Measurements from ENCODE around the gene NOX5.
"Not testable (repeated sequence)": the region's sequence is repeated elsewhere in the genome, so short reads cannot be mapped to it uniquely, and the experiment has no call there.

NOX5 gene

GRCh38 chr15:69049976-69050375 is 35.5 kb downstream of the NOX5 start:
- no peak for DNase-seq (ENCODE audit: low read depth in 1 of 2, low spot score in 1 of 2)

- no peak for DNase-seq (ENCODE audit: low read depth in 1 of 2, low spot score in 1 of 2)
Measured at GRCh38 chr15:69055251-69055650, 40.8 kb downstream of the NOX5 start.

- no peak for DNase-seq (ENCODE audit: low read depth in 1 of 2, low spot score in 1 of 2)
Measured at GRCh38 chr15:69056365-69056764, 41.9 kb downstream of the NOX5 start.

GRCh38 chr15:69058830-69059556 is 44.5 kb downstream of the NOX5 start:
- DNase-seq (ENCODE audit: low read depth in 1 of 2, low spot score in 1 of 2): peak; percentile 34 to 46

GRCh38 chr15:69059557-69059943 is 45.1 kb downstream of the NOX5 start:
- DNase-seq (ENCODE audit: low read depth in 1 of 2, low spot score in 1 of 2): no peak

- no peak for DNase-seq (ENCODE audit: low read depth in 1 of 2, low spot score in 1 of 2)
Measured at GRCh38 chr15:69060041-69060481, 45.6 kb downstream of the NOX5 start.

GRCh38 chr15:69060744-69061143 is 46.2 kb downstream of the NOX5 start:
- DNase-seq (ENCODE audit: low read depth in 1 of 2, low spot score in 1 of 2): no peak

GRCh38 chr15:69061414-69061842 is 46.9 kb downstream of the NOX5 start:
- no peak for DNase-seq (ENCODE audit: low read depth in 1 of 2, low spot score in 1 of 2)

- DNase-seq (ENCODE audit: low read depth in 1 of 2, low spot score in 1 of 2): no peak
Measured at GRCh38 chr15:69064649-69065048, 50.2 kb downstream of the NOX5 start.

GRCh38 chr15:69066007-69066995 is 51.8 kb downstream of the NOX5 start:
- DNase-seq (ENCODE audit: low read depth in 1 of 2, low spot score in 1 of 2): no peak

- DNase-seq (ENCODE audit: low read depth in 1 of 2, low spot score in 1 of 2): no peak
Measured at GRCh38 chr15:69067296-69067695, 52.8 kb downstream of the NOX5 start.

GRCh38 chr15:69068157-69068556 is 53.7 kb downstream of the NOX5 start:
- DNase-seq (ENCODE audit: low read depth in 1 of 2, low spot score in 1 of 2): no peak

- not testable (repeated sequence) for DNase-seq (ENCODE audit: low read depth in 1 of 2, low spot score in 1 of 2)
Measured at GRCh38 chr15:69069290-69069689, 54.8 kb downstream of the NOX5 start.

- DNase-seq (ENCODE audit: low read depth in 1 of 2, low spot score in 1 of 2): no peak
Measured at GRCh38 chr15:69069996-69070395, 55.5 kb downstream of the NOX5 start.

GRCh38 chr15:69070396-69070795 is 55.9 kb downstream of the NOX5 start:
- DNase-seq (ENCODE audit: low read depth in 1 of 2, low spot score in 1 of 2): no peak

GRCh38 chr15:69071260-69071659 is 56.8 kb downstream of the NOX5 start:
- DNase-seq (ENCODE audit: low read depth in 1 of 2, low spot score in 1 of 2): no peak

- DNase-seq (ENCODE audit: low read depth in 1 of 2, low spot score in 1 of 2): no peak
Measured at GRCh38 chr15:69072906-69073305, 58.4 kb downstream of the NOX5 start.

- no peak for DNase-seq (ENCODE audit: low read depth in 1 of 2, low spot score in 1 of 2)
Measured at GRCh38 chr15:69074001-69074842, 59.7 kb downstream of the NOX5 start.

- no peak for DNase-seq (ENCODE audit: low read depth in 1 of 2, low spot score in 1 of 2)
Measured at GRCh38 chr15:69074843-69075224, 60.3 kb downstream of the NOX5 start.

GRCh38 chr15:69075440-69075839 is 60.9 kb downstream of the NOX5 start:
- DNase-seq (ENCODE audit: low read depth in 1 of 2, low spot score in 1 of 2): no peak

GRCh38 chr15:69076756-69077155 is 62.3 kb downstream of the NOX5 start:
- DNase-seq (ENCODE audit: low read depth in 1 of 2, low spot score in 1 of 2): no peak
